Left renal pelvis (tissue), 4 donors: ENCODE data around the gene SYNGR3. TPM values are rescaled to one million over a fixed set of nuclear protein-coding genes. Genes with fewer than 3 reads are reported as not detected.
A peak's percentile ranks its signal among the peaks of the same experiment; 100 is the strongest.

Source experiments
- DNase-seq, 4 donors: peaks; one replicate each; pipeline ENCODE4 v3.0.0-alpha.2; 2013; ENCODE audit warnings: low read depth in 4 of 4, low spot score in 3 of 4
- polyA plus RNA-seq, 4 donors: library from polyadenylated mRNA; unstranded; fragments of 120-200 nt; gene quantifications; one replicate each; pipeline ENCODE4 v1.2.1, GENCODE V29; 2013; ENCODE audit not compliant: insufficient read length in 4 of 4

Gene SYNGR3
- polyA plus RNA-seq, 4 donors = 1.7 to 3.1 (median 1.9) TPM

GRCh38 chr16:1991588-1991947, 1.8 kb downstream of the SYNGR3 start:
- no peak for DNase-seq

GRCh38 chr16:1991948-1992703, 2.4 kb downstream of the SYNGR3 start:
- peak in 3 of 4 donors; percentile 74 to 83 (median 74) for DNase-seq

GRCh38 chr16:1992704-1993317, 3.0 kb downstream of the SYNGR3 start:
- DNase-seq = no peak

- no peak for DNase-seq
These were observed 4.0 kb downstream of the SYNGR3 start for GRCh38 chr16:1993731-1994131.

GRCh38 chr16:1997494-1998359, 8.0 kb downstream of the SYNGR3 start:
- no peak for DNase-seq

GRCh38 chr16:1998360-1998835, 8.6 kb downstream of the SYNGR3 start:
- DNase-seq = no peak

- no peak for DNase-seq
These were observed 9.4 kb downstream of the SYNGR3 start for GRCh38 chr16:1998852-1999801.

- no peak for DNase-seq
These were observed 10.2 kb downstream of the SYNGR3 start for GRCh38 chr16:1999866-2000514.

GRCh38 chr16:2001035-2001434, 11.3 kb downstream of the SYNGR3 start:
- no peak for DNase-seq

- no peak for DNase-seq
These were observed 11.9 kb downstream of the SYNGR3 start for GRCh38 chr16:2001456-2002355.

GRCh38 chr16:2002406-2003230, 12.8 kb downstream of the SYNGR3 start:
- no peak for DNase-seq

- no peak for DNase-seq
These were observed 13.6 kb downstream of the SYNGR3 start for GRCh38 chr16:2003231-2003826.

- DNase-seq = peak in 1 of 4 donors; percentile 70
These were observed 14.3 kb downstream of the SYNGR3 start for GRCh38 chr16:2003827-2004641.

GRCh38 chr16:2004795-2005517, 15.2 kb downstream of the SYNGR3 start:
- DNase-seq = no peak

GRCh38 chr16:2005646-2006045, 15.9 kb downstream of the SYNGR3 start:
- no peak for DNase-seq

GRCh38 chr16:2006317-2006716, 16.5 kb downstream of the SYNGR3 start:
- no peak for DNase-seq
